IPS-18a (cell line): ENCODE measurements around the gene TXN.

ENCODE experiments used
- H3K27ac ChIP-seq: one replicate; pipeline ENCODE4 v1.5.1; 2013; ENCODE audit warnings: low read length
- H3K27me3 ChIP-seq: one replicate; pipeline ENCODE4 v1.6.1; 2013; ENCODE audit warnings: mild to moderate bottlenecking, low read length; ENCODE audit not compliant: control insufficient read depth, insufficient read depth
- H3K36me3 ChIP-seq: one replicate; pipeline ENCODE4 v1.6.1; 2013; ENCODE audit warnings: low read depth, low read length; ENCODE audit not compliant: control insufficient read depth
- H3K4me1 ChIP-seq: one replicate; pipeline ENCODE4 v1.6.1; 2013; ENCODE audit warnings: low read depth, low read length; ENCODE audit not compliant: control insufficient read depth
- H3K4me3 ChIP-seq: one replicate; pipeline ENCODE4 v1.5.1; 2013; ENCODE audit warnings: low read length
- H3K9ac ChIP-seq: one replicate; pipeline ENCODE4 v1.6.1; 2013; ENCODE audit warnings: mild to moderate bottlenecking, low read length, moderate library complexity
- H3K9me3 ChIP-seq: one replicate; pipeline ENCODE4 v1.6.1; 2013; ENCODE audit warnings: low read depth, low read length; ENCODE audit not compliant: control insufficient read depth

TXN gene

GRCh38 chr9:110241260-110241857 is 14.9 kb downstream of the TXN start:
- Histone ChIP-seq H3K9me3 (no peaks in the 10 kb centered on the region), H3K4me1 (peaks cover 5% of the 10 kb centered on the region), H3K36me3 (peaks cover 19% of the 10 kb centered on the region), H3K27ac (no peak overlapping the region), H3K27me3 (no peaks in the 10 kb centered on the region), H3K4me3 (no peak overlapping the region), H3K9ac (no peak overlapping the region)

- Histone ChIP-seq H3K4me1 (peaks cover 5% of the 10 kb centered on the region), H3K9me3 (no peaks in the 10 kb centered on the region), H3K4me3 (no peak overlapping the region), H3K27ac (no peak overlapping the region), H3K9ac (no peak overlapping the region), H3K27me3 (no peaks in the 10 kb centered on the region), H3K36me3 (peaks cover 19% of the 10 kb centered on the region)
Measured at GRCh38 chr9:110240198-110240597, 16.1 kb downstream of the TXN start.

DNA sequence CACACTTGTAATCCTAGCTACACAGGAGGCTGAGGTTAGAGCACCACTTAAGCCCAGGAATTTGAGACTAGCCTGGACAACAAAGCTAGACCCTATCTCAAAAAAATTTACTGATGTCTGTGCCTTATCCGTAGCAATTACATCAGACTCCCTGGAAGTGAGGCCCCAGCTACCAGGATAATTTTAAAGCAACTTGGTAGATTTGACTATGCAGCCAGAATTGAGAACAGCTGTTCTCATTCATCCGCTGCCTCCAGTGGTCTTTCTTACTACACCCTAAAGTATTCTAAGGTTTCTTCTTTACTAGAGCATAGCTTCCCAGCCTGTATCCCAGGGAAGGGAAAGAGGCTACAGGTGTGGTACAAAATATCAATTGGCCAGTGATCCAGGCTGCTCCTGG is 28.0 kb downstream of the TXN start:
- Histone ChIP-seq H3K4me3 (no peak overlapping the region), H3K36me3 (no peaks in the 10 kb centered on the region), H3K9me3 (no peaks in the 10 kb centered on the region), H3K9ac (no peak overlapping the region), H3K4me1 (no peaks in the 10 kb centered on the region), H3K27me3 (no peaks in the 10 kb centered on the region), H3K27ac (no peak overlapping the region)

DNA sequence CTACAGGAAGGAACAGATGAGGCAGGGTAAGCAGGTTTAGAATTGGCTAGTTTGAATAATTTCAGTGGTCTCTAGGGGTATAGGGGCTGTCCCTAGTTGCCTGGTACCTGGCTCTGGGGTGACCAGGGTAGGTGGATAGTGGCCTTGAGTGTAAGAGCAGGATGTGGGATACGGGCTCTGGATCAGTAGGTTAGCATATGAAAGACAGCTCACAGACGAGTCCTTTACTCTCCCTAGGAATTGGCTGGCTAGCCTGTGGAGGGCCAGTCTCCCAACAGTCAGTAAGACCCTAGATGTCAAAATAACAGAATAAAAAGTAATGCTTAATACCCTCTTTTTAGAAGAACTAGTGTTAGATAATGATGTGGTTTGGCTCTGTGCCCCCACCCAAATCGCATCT is 31.7 kb downstream of the TXN start:
- no peaks in the 10 kb centered on the region for H3K36me3 ChIP-seq
- no peak overlapping the region for H3K4me3 ChIP-seq
- H3K9me3 ChIP-seq: no peaks in the 10 kb centered on the region
- H3K9ac ChIP-seq: no peak overlapping the region
- no peaks in the 10 kb centered on the region for H3K4me1 ChIP-seq
- no peak overlapping the region for H3K27ac ChIP-seq
- no peaks in the 10 kb centered on the region for H3K27me3 ChIP-seq

GRCh38 chr9:110220809-110221208 is 35.5 kb downstream of the TXN start:
- Histone ChIP-seq H3K36me3 (no peaks in the 10 kb centered on the region), H3K9me3 (no peaks in the 10 kb centered on the region), H3K27me3 (no peaks in the 10 kb centered on the region), H3K9ac (no peak overlapping the region), H3K4me1 (no peaks in the 10 kb centered on the region), H3K4me3 (no peak overlapping the region), H3K27ac (no peak overlapping the region)

DNA sequence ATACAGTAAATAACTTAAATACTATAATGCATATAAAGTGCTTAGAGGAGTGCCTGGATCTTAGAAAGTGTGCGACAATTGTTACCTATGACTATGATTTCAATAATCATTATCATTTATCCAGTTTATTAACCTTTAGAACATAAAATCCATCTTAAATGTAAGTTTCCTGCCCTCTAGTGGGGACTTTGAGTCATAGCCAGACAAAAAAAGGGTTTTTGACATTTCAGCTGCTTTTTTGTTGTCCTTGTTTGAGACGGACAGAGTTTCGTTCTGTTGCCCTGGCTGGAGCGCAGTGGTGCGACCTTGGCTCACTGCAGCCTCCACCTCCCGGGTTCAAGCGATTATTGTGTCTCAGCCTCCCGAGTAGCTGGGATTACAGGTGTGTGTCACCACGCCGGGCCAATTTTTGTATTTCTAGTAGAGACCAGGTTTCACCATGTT is 38.6 kb downstream of the TXN start:
- no peak overlapping the region for H3K4me3 ChIP-seq
- H3K4me1 ChIP-seq: no peaks in the 10 kb centered on the region
- H3K36me3 ChIP-seq: no peaks in the 10 kb centered on the region
- H3K9me3 ChIP-seq: no peaks in the 10 kb centered on the region
- no peaks in the 10 kb centered on the region for H3K27me3 ChIP-seq
- no peak overlapping the region for H3K9ac ChIP-seq
- no peak overlapping the region for H3K27ac ChIP-seq

DNA sequence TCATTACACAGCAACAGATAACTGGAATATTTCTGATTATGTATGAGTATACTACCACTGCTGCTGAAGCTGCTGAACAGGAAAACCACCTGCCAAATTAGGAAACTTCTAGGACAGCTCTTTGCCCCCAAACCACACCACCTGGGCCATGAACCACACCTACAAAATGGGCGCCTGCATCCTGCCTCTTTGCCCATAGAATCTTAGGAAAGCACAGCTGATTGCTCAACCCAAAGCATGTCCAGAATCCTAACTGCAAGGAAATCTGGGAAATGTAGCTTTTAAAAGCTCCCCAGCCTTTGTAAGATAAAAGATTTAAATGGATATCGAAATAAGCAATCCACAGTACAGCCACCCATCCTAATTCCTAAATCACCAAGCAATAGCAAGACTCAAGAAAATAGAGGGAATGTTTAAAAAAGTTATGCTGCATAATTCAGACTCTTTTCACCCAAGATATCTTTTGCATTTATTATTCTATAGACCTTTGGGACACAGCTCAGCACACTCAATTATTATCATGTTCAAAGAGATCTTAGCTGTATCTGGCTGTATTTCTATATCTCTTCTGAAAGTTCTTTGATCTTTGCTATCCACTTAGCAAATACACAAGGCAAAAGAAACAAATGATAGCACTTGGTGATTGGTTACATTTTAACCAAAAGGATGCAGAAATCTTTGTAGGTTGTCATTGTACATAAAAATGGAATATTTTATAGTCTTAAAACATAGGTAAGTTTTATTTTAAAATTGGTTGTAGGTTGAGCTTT is 41.5 kb downstream of the TXN start:
- H3K36me3 ChIP-seq: no peaks in the 10 kb centered on the region
- H3K9ac ChIP-seq: no peak overlapping the region
- no peaks in the 10 kb centered on the region for H3K27me3 ChIP-seq
- H3K9me3 ChIP-seq: no peaks in the 10 kb centered on the region
- H3K4me1 ChIP-seq: no peaks in the 10 kb centered on the region
- no peak overlapping the region for H3K4me3 ChIP-seq
- H3K27ac ChIP-seq: no peak overlapping the region

DNA sequence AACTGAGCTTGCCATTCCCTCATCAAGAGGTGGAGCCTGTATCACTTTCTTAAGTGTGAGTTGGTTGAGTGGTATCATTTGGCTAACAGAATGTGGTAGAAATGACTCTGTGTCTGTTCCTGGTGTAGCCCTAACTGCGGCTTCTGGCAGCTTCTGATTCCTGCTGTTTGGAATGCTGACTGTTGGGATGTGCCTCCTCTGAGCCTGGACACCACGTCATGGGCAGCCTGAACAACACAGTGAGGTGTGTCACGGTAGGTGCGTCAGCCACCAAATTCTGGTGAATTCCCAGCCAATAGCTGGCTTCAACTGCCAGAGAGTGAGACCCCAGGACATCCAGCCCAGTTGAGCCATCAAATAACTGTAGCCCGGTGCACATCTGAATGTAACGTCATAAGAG is 42.2 kb downstream of the TXN start:
- no peaks in the 10 kb centered on the region for H3K36me3 ChIP-seq
- H3K9ac ChIP-seq: no peak overlapping the region
- no peak overlapping the region for H3K4me3 ChIP-seq
- no peaks in the 10 kb centered on the region for H3K9me3 ChIP-seq
- H3K27ac ChIP-seq: no peak overlapping the region
- H3K27me3 ChIP-seq: no peaks in the 10 kb centered on the region
- no peaks in the 10 kb centered on the region for H3K4me1 ChIP-seq

DNA sequence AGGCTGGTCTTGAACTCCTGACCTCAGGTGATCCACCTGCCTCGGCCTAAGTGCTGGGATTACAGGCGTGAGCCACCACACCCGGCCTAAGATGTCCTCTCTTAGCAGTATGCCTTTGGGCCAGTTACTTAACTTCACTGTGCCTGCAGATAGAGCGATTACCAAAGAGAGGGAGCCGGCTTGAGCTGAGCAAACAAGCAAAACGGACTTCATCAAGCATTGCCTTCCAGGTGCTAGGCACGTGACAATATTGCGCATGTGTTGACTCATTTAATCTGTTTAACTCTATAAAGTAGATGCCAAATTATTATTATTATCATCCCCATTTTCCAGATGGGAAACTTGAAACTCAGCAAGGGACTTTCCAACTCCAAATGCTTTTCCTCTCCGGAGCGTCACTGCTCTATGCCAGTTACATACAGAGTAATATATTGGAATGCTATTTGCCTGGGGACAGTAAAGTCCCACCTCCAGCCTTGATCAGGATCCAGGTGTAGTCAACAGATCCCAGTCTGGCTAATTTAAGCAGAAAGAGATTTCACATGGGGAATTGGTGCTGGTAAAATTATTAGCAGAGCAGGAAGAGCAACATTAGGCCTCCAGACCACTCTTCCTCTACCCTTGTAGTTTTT is 42.8 kb downstream of the TXN start:
- no peaks in the 10 kb centered on the region for H3K4me1 ChIP-seq
- no peaks in the 10 kb centered on the region for H3K27me3 ChIP-seq
- no peaks in the 10 kb centered on the region for H3K36me3 ChIP-seq
- no peak overlapping the region for H3K27ac ChIP-seq
- H3K4me3 ChIP-seq: no peak overlapping the region
- H3K9ac ChIP-seq: no peak overlapping the region
- H3K9me3 ChIP-seq: no peaks in the 10 kb centered on the region

- Histone ChIP-seq H3K4me1 (no peaks in the 10 kb centered on the region), H3K27ac (no peak within 1 kb of the TSS), H3K9me3 (no peaks in the 10 kb centered on the region), H3K9ac (no peak within 1 kb of the TSS), H3K27me3 (no peaks in the 10 kb centered on the region), H3K4me3 (no peak within 1 kb of the TSS), H3K36me3 (no peaks in the 10 kb centered on the region)
Measured at GRCh38 chr9:110208031-110208430, 48.3 kb downstream of the TXN start, which contains the start of gene C9orf152. C9orf152 (minus strand) TSS chr9:110208159; CDS start chr9:110207579, 580 bp downstream.

GRCh38 chr9:110207071-110207641 is 49.2 kb downstream of the TXN start:
- Histone ChIP-seq H3K4me3 (no peak overlapping the region), H3K9ac (no peak overlapping the region), H3K27ac (no peak overlapping the region), H3K9me3 (no peaks in the 10 kb centered on the region), H3K27me3 (no peaks in the 10 kb centered on the region), H3K36me3 (no peaks in the 10 kb centered on the region), H3K4me1 (no peaks in the 10 kb centered on the region)
